OCI-M1 (cell line): ENCODE measurements around the gene MACF1.

ENCODE experiments used
- DNase-seq: peaks from one replicate; lab custom pipeline; 2025; lab: John Stamatoyannopoulos, UW

MACF1 gene

DNA sequence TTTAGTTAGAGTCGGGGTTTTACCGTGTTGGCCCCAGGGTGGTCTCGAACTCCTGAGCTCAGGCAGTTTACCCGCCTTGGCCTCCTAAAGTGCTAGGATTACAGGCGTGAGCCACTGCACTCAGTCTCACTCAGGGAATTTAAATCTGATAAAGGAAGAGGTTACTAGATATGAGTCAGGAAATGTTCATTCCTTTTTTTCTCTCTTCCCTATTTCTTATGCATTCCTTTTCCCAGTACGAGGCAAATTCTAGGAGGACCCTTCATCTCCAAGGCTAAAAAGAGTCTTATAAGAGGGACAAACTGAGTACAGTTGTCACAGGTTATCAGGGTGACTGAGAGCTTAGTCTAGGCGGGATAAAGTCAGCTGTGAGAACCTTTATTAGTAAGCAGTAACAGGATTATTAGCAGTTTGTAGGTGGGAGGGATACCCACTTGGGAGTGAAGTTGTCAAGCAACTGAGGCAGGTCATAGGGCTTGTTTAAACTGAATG is 9.1 kb downstream of the MACF1 start:
- DNase-seq = peak; percentile 57

DNA sequence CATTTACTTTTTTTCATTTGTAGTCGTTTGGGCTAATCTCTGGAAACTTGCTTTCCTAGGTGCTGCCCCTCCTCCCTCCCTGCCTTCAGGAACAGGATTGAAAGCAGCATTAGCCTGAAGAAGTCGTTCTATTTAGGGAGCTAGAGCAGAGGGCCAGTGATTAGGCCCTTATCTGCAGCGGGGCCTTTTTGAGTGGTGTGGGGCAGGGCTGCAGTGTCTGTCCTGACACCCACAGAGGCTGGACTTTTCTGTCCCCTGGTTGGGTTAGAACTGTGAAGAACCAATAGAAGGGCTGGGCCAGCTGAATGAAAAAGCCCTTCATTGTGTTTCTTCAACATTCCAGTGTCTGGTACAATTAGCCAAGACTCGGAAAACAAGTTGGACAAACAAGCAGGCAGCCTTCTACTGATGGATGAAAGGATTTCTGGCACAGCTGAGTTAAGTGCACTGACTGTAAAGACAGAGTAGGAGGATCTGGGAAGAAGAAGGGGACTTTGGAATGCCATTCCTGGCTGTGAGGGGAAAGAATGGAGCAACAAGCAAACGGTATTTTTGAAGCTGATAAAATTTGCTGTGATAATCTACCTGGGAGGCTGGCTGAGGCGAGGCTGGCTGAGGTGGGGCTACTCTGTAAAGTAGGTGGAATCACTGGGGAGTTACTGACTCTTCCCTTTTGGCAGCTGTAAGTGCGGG is 9.7 kb downstream of the MACF1 start:
- DNase-seq = peak; percentile 83

DNA sequence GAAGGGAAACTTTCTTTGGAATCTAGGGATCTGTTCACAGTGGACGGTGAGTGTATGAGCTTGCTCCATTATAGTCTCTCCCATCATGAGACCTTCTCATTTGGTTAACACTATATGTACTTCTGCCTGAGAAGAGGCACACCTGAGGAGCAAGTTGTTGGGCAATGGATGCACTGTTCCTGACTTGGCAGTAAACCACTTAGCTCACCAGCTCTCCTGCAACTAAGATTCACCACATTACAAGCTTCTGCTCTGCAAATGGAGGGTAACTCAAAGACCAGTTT is 10.2 kb downstream of the MACF1 start:
- no peak for DNase-seq

DNA sequence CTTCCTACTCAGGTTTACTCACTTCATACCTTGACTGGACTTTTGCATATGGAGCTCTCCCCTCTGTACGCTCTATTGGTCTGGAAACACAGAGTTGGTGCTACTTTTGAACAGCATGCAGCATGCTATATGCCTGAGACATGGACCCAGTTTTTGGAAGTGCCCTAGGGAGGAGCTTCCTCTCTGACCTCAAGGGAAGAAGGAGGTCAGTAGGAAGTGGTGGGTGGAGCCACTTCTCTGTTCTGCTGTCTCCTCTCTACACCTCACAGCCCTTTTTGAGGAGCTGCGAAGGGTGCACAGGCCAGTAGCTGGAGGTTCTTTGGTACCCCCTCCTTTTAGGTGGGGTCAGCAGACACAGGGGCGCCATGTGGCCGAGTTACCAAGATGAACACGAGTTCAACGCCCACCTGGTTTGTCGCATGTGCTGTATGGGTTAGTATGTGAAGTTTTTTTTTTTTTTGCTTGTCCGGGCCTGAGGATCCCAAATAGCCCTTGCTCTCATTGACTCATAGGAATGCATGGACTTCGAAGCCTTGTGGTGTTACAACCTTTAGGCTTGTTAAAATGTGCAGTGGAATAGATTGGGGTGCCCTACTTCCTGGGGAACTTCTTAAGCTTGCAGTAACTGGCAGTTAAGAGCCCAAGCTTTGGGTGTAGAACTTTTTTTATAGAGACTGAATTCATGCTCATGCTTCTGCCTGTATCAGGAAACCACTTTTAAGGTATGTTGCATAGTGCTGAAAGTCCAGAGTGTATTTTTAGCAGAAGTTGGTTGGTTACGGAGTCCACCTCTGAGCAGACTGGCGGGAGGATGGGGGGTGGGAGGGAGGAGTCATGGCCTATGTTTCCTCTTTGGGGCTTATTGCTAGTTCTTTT is 10.7 kb downstream of the MACF1 start:
- DNase-seq = peak; percentile 76

DNA sequence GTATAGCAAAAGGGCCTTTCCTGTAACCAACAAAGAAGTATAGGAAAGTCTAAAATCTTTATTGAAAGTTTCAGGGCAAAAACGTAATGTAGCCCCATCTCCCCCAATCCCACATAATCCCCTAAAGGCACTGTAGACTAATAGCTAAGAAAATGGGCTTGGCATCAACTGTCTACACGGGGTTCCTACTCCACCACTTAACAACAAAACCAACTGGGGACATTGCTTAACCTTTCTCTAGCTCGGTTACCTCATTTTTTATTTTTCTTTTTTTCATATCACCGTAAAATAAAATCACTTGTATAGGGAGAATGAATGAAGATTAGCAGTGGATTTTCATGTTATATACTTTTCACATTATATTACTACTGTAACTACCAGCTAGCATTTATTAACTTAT is 12.3 kb downstream of the MACF1 start:
- no peak for DNase-seq

DNA sequence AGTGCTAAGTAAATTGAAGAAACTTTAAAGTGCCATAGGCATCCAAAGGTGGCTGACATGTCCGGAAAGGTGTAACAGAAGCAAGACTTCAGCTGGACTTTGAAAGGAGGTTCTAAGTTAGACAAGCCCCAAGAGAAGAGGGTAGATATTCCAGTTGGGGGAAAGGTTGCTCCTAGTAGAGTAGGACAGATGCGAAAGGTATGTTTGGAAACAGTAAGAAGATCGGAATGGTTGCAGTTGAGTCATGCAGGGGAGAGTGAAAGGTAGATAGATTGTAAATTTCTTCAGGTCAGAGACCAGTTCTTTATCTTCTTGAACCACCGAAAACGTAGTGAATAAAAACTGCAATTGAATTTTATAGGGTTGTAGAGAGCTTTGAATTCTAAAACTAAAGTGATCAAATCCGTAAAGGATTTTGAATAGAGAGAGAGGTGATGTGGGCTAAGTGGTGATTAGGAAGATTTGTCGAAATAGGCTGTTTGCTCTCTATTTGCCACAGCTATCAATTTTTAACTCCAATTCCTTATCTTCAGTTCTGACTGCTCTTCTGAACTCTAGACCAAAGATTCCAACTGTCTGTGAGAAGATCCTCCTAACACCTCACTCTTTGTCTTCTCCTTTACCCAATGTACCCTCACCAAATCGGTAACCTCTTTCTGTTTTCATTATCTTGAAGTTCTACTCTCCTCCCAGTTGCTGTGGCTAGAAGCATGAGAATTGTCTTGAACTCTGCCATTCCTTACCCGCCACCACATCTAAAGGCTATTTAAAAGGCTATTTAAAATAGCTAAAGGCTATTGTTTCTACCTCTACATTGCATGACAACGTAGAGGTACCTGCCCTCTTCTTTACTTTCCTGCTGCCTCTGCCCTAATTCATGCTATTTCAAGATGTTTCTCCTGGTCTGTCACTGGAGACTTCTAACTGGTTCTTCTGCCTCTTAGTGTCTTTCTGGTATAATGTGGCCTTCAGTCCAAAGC is 16.7 kb downstream of the MACF1 start:
- DNase-seq = no peak

DNA sequence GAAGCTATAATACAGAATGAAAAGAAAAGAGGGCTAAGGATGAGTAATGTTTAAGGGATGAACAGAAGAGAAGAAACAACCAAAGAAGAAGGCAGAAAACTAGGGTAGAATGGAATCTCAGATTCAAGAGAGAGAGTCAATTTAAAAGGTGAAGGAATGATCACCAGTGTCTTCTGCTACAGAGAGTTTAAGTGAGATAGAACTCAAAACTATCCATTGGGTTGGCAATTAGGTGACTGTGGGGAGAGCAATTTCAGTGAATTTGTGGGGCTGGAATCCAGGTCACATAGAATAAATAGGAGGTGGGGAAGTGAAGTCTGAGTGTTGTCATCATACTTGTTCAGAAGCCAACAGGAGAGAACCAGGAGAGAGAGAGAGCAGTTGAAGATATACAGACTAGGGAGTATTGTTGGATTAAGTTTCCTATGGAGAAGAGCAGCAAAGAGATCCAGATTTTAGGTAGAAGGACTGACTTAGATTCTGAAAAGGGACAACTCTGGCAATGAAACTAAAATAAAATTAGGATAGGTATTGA is 19.9 kb downstream of the MACF1 start:
- DNase-seq = no peak

DNA sequence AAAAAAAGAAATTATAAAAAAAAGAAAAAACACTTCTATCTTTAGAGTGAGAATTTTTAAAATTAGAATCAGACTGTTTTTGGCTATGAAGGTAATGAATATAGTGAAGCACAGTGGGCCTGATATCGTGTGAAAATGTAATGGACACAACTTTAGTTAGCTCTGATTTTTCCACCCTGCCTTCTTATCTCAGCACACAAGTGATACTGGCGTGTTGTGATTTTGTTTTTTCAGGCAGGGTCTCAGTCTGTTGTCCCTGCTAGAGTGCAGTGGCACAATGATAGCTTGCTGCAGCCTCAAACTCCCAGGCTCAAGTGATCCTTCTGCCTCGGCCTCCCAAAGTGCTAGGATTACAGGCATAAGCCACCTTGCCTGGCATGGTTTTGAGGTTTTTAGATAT is 22.3 kb downstream of the MACF1 start:
- no peak for DNase-seq

DNA sequence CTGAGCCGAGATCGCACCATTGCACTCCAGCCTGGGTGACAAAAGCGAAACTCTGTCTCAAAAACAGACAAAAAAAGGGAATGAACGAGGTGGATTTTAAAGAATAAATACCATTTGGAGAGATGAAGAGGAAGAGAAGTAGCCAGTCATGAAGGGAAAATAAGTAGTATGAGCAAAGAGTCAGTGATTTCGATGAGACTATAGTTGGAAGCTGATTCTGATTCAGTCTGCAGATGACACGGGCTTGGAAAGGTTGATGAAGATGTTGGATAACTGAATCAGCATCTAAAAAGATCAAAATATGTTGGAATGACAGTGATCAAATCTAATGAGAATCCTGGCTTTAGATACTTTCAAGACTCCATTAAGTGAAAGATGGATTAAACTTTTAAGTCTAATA is 23.8 kb downstream of the MACF1 start:
- DNase-seq = no peak

DNA sequence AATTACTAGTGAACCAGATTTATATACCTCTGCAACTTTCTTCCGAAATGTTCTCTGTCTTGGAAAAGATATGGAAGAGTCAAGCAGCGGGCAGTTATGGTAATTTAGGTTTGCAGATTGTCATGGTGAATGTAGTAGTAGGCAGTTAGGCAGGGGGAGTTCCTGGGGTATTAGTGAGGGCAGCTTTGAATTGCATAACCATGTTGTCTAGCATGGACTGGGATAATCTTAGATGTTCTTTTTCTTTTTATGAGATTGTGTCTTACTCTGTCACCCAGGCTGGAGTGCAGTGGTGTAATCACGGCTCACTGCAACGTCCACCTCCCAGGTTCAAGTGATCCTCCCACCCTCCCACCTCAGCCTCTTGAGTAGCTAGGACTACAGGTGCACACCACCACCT is 25.0 kb downstream of the MACF1 start:
- DNase-seq = no peak

DNA sequence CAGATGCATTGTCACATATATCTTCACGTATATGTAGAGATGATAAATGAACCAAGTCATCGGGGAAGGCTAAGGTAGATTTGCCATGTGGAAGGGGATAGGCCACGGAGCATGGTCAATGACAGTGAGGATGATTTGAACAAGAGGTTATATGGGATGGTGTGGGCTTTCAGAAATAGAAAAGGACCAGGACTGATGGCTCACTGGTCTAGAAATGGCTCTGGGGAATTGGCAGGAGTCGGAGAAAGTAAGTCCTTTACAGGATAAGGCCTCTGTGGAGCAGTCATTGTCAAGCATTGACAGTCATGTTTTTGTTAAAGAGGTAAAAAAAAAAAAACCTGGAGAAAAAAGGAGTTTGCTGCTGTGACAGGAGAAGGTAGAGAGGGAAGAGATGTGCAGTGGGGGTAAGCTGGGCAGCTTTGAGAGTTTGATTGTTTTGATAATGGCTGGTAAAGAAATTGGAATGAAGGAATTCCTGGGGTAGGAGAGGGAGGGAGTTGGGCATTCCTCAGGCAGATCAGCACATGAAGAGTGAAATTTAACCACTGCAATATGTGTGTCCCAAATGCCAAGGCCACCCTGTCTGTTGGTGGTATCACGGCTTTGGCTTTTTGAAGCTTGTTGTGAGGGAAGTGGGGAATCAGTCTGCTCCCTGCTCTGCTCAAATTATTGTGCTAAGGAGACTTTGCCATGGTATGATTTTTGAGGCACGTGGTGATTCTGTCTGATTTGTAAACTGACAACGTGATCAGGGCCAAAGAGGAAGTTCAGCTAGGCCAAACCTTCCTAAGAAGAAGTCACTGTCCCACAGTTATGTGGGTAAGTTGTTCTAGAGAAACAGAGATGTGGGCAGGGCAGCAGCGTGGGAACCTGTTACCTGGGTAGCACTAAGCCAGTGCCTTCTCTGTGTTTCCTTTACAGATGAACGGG is 26.0 kb downstream of the MACF1 start:
- peak; percentile 89 for DNase-seq

DNA sequence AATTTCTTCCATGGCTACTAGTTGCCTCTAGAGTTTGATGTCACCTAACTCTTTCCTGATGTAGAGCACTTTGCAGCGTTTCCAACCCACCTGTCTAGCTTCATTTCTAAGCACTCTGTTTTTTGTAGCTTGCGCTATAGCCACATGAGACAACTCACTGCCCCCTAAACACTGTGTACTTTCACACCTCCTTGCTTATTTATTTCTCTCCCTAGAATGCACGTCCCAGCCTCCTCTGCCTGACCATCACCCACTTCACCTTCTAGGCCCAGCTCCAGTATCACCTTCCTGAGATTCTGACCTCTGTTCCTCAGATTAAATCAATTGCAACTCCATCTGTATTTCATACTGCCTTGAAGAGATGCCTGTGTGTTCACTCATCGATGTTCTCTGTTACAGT is 32.5 kb downstream of the MACF1 start:
- no peak for DNase-seq

DNA sequence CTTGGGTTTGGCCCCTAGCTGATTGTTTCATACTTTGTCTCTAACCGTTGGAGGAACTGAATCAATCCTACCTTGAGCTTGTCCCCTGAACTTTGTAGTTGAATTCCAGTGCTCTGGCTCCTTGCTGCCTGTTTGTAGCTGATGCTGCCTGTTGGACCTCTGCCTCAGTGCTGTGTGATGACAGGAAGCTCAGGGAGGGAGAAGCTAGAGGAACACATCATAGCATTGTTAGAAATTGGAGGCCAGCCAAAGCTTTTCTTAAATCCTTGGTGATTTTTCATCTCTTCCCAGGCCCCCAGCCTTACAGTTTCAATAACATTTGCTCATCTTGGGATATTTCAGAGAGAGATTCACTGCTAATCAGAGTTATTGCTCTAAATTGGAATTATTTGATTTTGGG is 34.0 kb downstream of the MACF1 start:
- no peak for DNase-seq

DNA sequence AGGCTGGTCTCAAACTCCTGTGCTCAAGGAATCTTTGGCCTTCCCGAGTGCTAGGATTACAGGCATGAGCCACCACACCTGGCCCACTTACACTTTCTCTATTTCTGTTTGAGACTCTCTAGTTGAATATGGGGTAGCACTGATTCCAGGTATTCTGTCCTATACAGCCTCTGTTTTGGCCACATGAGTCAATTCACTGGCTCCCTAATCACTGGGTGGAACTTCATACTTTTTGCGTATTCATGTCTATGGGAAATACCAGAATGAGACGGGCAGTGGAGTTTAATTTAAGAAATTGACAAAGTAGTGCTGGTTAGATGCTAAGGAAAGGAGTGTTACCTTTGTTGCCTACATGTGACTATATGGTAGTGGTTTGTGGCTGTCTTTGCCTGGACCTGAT is 35.5 kb downstream of the MACF1 start:
- no peak for DNase-seq

DNA sequence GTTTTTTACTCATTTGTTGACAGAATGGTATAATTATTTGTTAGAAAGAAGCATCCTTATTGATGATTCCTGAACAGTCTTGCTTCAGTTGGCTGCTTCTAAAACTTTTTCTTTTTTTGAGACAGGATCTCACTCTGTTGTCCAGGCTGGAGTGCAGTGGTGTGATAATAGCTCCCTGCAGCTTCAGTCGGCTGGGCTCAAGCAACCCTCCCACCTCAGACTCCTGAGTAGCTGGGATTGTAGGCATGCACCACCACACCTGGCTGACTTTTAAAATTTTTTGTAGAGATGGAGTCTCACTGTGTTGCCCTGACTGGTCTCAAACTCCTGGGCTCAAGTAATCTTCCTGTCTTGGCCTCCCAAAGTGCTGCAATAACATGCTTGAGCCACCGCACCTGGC is 38.8 kb downstream of the MACF1 start:
- no peak for DNase-seq

DNA sequence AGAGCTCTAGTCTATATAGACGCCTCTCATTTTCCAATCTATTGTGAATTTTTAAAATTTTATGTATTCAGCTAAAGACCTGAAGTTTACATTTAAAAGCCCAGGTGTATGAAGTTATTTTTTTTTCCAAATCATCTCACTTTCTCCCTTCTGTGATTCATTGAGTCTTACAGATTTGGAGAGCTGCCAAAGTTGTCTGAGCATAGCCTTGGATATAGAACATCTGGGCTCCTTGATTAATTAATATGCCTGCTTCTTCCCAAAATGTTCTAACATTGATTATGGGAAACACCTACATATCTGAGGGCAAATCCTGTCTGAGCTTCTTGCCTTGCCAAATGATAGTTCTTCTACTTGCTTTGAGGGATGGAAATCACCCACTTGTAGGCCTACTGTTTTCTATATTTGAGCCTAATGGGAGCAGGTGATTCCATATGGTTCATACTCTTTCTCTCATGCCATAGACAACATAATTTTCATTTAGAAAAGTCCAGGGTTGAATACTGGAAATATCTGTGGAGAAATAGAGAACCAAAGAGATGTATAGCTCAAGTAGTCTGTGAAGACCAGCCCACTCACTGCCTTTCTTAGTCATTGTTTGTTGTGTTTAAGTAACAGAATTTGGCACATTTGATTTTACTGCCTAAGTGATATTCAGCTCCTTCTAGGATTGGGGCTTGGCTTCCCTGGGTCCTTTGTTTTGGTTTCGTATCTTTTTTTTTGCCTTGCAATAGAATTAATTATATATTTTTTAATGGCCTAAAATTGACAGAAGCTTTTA is 46.2 kb downstream of the MACF1 start:
- no peak for DNase-seq

DNA sequence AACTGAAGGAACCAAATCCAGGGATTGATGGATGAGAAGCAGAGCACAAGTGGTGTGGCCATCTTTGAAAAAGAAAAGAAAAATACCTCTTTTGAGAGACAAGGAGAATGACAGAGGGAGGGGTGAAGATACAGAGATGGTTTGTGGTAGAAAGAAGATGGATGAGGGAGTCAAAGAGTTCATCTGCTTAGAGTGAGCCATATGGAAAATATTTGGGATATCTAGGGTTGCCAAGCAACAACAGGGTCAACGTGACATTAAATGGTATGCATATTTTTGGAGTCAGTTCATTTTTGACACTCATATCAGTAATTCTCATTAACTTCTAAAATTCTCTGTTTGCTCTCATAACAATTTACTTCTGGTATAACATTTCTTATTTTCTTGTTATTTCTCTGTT is 50.7 kb downstream of the MACF1 start:
- DNase-seq = no peak

DNA sequence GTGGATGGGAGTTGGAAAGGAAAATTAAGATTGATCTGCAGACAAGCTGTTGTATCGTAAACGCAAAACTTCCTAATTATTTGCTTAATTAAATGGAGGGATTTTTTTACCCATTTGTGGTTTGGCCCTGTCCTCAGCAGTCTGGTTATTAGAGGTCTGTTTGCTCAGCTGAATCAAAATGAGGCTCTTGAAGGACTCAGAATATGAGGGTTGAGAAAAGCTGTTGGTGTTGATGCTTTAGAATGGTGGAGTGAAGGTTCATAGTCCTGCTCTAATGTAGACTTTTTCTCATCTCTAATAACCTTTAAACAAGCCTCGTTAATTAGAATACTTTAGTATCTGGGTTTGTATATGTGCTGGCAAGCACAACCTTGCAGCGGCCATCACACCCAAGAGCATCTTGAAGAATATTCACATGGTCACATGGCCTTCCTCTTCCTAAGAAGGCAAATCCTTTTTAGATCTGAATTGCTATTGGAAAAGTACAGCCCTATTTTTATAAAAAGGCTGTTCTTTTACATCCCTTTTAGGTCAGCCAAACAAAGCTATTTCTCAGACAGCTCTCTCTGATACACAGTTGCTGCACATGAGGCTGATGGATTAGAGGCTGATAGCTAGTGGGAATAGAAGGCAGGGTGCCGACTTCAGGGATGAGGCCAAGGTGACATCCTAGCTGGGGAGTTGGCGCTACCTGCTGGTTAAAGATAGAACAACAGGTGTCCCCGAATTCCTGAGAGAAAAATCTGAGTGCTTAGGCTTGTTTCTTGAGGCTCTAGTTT is 53.8 kb downstream of the MACF1 start:
- peak; percentile 76 for DNase-seq

DNA sequence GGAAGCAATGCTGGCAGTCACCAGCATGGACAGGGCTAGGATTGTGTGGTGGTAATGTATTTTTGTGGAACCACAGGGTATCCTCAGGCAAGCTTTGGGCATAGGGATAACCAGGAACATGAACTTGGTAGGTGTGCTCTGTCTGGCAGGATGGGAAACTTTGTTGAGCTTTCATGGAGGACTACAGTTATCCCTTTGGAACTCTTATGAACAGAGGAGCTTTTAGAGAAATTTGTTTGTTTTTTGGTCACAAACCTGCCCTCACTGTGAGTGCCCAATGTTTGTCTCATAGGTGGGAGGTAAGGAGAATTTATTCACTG is 54.4 kb downstream of the MACF1 start:
- no peak for DNase-seq
